ENCODE results near the gene THG1L. TPM values are rescaled to one million over a fixed set of nuclear protein-coding genes. Genes with fewer than 3 reads are reported as not detected.

Gene THG1L
- total RNA-seq, 1 experiment from 2014 or later: 11.0 TPM

DNA sequence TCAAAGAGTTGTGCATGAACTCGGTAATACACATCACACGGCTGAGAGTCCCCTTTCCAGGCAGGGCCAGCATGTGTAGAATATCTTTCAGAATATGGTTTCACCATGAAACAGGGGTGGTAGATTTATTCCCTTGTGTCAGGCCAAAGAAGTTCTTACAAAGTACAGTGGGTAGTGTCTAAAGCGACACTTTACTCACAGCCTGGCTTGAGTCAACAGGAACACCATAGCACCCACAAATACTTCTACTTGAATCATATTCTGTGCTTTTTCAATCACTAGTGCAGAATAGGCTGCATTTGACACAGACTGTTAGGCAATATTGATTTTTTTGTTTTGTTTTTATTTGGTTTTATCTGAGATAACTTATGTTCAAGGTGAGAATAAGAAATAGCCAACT, 24.9 kb downstream of the THG1L start:
- intact Hi-C loops (cut with micrococcal nuclease; ENCODE audit: unreplicated experiment): no loop called here
- TF ChIP-seq, protein P1, sequence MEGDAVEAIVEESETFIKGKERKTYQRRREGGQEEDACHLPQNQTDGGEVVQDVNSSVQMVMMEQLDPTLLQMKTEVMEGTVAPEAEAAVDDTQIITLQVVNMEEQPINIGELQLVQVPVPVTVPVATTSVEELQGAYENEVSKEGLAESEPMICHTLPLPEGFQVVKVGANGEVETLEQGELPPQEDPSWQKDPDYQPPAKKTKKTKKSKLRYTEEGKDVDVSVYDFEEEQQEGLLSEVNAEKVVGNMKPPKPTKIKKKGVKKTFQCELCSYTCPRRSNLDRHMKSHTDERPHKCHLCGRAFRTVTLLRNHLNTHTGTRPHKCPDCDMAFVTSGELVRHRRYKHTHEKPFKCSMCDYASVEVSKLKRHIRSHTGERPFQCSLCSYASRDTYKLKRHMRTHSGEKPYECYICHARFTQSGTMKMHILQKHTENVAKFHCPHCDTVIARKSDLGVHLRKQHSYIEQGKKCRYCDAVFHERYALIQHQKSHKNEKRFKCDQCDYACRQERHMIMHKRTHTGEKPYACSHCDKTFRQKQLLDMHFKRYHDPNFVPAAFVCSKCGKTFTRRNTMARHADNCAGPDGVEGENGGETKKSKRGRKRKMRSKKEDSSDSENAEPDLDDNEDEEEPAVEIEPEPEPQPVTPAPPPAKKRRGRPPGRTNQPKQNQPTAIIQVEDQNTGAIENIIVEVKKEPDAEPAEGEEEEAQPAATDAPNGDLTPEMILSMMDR (IDR thresholded peaks at IDR 0.05; ENCODE audit: unreplicated experiment): no peak
- no peak for DNase-seq
- H3K36me3 Mint-ChIP-seq (ENCODE audit: insufficient read depth, unreplicated experiment): no peaks in the 10 kb centered on the region
- BruUV-seq (replicated peaks): no TSS peak
- CTCF ChIA-PET: no interaction called here
- no peak overlapping the region for H3K27ac Mint-ChIP-seq (ENCODE audit: unreplicated experiment)
- H3K4me3 Mint-ChIP-seq (ENCODE audit: low read depth, unreplicated experiment): no peak overlapping the region
- H3K9me3 Mint-ChIP-seq (ENCODE audit: low read depth, unreplicated experiment): no peaks in the 10 kb centered on the region
- H3K27me3 Mint-ChIP-seq (ENCODE audit: unreplicated experiment): no peaks in the 10 kb centered on the region
- H3K4me1 Mint-ChIP-seq (ENCODE audit: low read depth, unreplicated experiment): no peaks in the 10 kb centered on the region

DNA sequence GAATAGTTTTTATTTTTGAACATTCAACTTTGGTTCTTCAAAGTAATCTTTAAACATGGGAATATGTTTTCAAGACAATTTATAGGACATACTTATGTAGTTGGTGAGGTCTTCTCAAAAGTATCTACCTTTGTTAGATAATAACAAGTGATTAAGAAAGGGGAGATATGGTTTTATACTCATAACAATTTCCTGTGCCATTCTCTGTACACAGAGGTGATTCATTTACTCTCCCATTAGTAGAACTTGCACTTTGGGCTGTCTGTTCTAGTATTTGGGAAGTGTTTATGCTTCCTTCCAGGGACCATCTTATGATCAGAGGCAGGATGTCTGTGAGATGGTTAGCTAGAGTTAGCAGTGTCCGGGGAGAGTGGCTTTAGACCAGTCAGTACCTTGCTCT, 27.5 kb downstream of the THG1L start:
- CTCF ChIA-PET: no interaction called here
- BruUV-seq (replicated peaks): no TSS peak
- Mint-ChIP-seq H3K27ac (ENCODE audit: unreplicated experiment) (no peak overlapping the region), H3K4me1 (ENCODE audit: low read depth, unreplicated experiment) (no peaks in the 10 kb centered on the region), H3K27me3 (ENCODE audit: unreplicated experiment) (no peaks in the 10 kb centered on the region), H3K9me3 (ENCODE audit: low read depth, unreplicated experiment) (no peaks in the 10 kb centered on the region), H3K36me3 (ENCODE audit: insufficient read depth, unreplicated experiment) (no peaks in the 10 kb centered on the region), H3K4me3 (ENCODE audit: low read depth, unreplicated experiment) (no peak overlapping the region)
- no peak for DNase-seq
- TF ChIP-seq, protein P1 (IDR thresholded peaks at IDR 0.05; ENCODE audit: unreplicated experiment): no peak
- intact Hi-C loops (cut with micrococcal nuclease; ENCODE audit: unreplicated experiment): no loop called here

DNA sequence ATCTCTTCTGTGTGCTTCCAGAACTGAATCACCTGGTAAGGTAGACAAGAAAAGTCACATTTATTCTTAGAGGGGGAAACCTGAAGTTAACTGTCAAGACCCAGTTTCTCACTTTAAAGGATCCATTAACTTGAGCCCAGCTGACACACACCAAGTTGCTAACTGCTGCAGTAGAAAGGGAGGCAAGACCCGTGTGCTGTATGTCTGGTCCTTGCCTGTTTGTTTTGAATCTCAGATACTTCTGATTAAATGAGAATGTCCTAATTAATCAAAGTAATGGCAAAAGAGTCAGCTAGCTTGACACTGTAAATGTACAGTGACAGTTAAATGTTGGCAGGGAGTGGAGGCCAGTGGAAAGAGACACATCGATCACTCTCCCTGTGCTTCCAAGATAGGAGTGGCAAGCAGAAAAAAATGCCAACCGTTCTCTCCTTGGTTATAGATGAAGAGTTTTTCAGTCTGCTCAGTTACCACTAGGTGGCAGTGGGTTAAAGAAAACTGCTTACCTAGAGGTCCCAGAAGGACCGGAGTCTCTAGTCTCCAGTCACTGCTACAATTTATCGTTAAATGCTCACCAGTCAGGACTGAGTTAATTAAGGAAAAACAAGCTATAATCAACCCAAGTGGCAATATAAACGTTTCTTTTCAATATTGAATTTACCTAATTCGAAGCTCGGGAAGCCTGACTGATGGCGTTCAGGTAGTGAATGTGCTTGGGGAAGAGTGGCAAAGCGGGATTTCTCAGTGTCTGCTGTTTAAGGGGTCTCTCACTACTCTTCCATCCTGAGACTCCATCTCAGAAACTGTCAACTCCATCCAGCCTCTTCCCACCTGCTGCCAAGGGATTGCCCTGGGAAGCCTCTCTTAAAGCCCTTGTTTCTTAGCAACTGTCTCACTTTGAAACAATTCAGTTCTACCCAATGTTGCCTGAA, 30.7 kb downstream of the THG1L start:
- Mint-ChIP-seq H3K36me3 (ENCODE audit: insufficient read depth, unreplicated experiment) (no peaks in the 10 kb centered on the region), H3K9me3 (ENCODE audit: low read depth, unreplicated experiment) (no peaks in the 10 kb centered on the region), H3K27me3 (ENCODE audit: unreplicated experiment) (no peaks in the 10 kb centered on the region), H3K27ac (ENCODE audit: unreplicated experiment) (no peak overlapping the region), H3K4me1 (ENCODE audit: low read depth, unreplicated experiment) (no peaks in the 10 kb centered on the region), H3K4me3 (ENCODE audit: low read depth, unreplicated experiment) (no peak overlapping the region)
- CTCF ChIA-PET: no interaction called here
- intact Hi-C loops (cut with micrococcal nuclease; ENCODE audit: unreplicated experiment): loop anchor here (1.0 to 10.0 kb wide), 5 partner anchors 187 to 1371 kb away; no protein-coding TSS in a partner anchor
- no TSS peak for BruUV-seq (replicated peaks)
- peak; percentile 62 for DNase-seq
- TF ChIP-seq, protein P1 (IDR thresholded peaks at IDR 0.05; ENCODE audit: unreplicated experiment): peak; percentile 58

DNA sequence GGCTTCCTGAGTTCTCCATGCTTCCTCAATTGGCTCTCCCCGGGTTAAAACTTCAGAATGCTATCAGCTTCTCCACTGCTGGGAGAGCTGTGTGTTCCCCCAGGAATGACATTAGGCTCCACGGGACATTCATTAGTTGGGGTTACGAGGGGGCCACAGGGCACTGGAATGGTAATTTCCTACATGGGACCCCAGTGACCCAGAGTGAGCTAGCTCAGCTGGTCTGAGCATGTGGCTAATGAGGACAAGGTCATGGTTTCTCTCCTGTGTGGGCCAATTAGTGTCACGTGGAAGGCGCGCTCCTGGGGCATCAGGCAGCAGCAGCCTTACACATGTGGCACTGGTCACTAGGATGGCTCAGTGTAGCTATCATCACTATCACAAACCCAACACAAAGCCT, 33.3 kb downstream of the THG1L start:
- Mint-ChIP-seq H3K27ac (ENCODE audit: unreplicated experiment) (no peak overlapping the region), H3K4me3 (ENCODE audit: low read depth, unreplicated experiment) (no peak overlapping the region), H3K4me1 (ENCODE audit: low read depth, unreplicated experiment) (peaks cover 8% of the 10 kb centered on the region), H3K9me3 (ENCODE audit: low read depth, unreplicated experiment) (no peaks in the 10 kb centered on the region), H3K36me3 (ENCODE audit: insufficient read depth, unreplicated experiment) (peaks cover 6% of the 10 kb centered on the region), H3K27me3 (ENCODE audit: unreplicated experiment) (no peaks in the 10 kb centered on the region)
- TF ChIP-seq, protein P1 (IDR thresholded peaks at IDR 0.05; ENCODE audit: unreplicated experiment): no peak
- intact Hi-C loops (cut with micrococcal nuclease; ENCODE audit: unreplicated experiment): loop anchor here (5.0 to 10.0 kb wide), 2 partner anchors 410 to 928 kb away; no protein-coding TSS in a partner anchor
- DNase-seq: no peak
- CTCF ChIA-PET: interaction anchor here (0.6 kb wide), 1 partner anchor 312 kb away, joined by 3 read pairs; no protein-coding TSS in a partner anchor
- no TSS peak for BruUV-seq (replicated peaks)

Measured in Calu3 (cell line).